ENCODE measurements around the gene TNPO2.
A peak's percentile ranks its signal among the peaks of the same experiment; 100 is the strongest.
"Not testable (repeated sequence)": the region's sequence is repeated elsewhere in the genome, so short reads cannot be mapped to it uniquely, and the experiment has no call there.

TNPO2 gene

GRCh38 chr19:12705169-12705568 is 18.6 kb downstream of the TNPO2 start:
- no peak for DNase-seq (ENCODE audit: low spot score)

GRCh38 chr19:12703046-12703445 is 20.7 kb downstream of the TNPO2 start:
- no peak for DNase-seq (ENCODE audit: low spot score)

- no peak for DNase-seq (ENCODE audit: low spot score)
Measured at GRCh38 chr19:12701596-12702282, 22.0 kb downstream of the TNPO2 start.

- DNase-seq (ENCODE audit: low spot score) = no peak
Measured at GRCh38 chr19:12698138-12698537, 25.6 kb downstream of the TNPO2 start.

GRCh38 chr19:12697425-12697824 is 26.3 kb downstream of the TNPO2 start:
- DNase-seq (ENCODE audit: low spot score) = not testable (repeated sequence)

- peak; percentile 96 for DNase-seq (ENCODE audit: low spot score)
Measured at GRCh38 chr19:12696366-12697335, 27.1 kb downstream of the TNPO2 start, which contains the start of gene FBXW9. TSS of gene FBXW9 (minus strand) at chr19:12696631. CDS start at chr19:12696581, 50 bp downstream.

GRCh38 chr19:12695997-12696365 is 27.8 kb downstream of the TNPO2 start:
- DNase-seq (ENCODE audit: low spot score) = no peak

- DNase-seq (ENCODE audit: low spot score) = no peak
Measured at GRCh38 chr19:12695514-12695913, 28.2 kb downstream of the TNPO2 start.

- DNase-seq (ENCODE audit: low spot score) = no peak
Measured at GRCh38 chr19:12695096-12695495, 28.6 kb downstream of the TNPO2 start.

GRCh38 chr19:12694641-12695040 is 29.1 kb downstream of the TNPO2 start:
- DNase-seq (ENCODE audit: low spot score) = no peak

GRCh38 chr19:12692960-12693359 is 30.8 kb downstream of the TNPO2 start:
- no peak for DNase-seq (ENCODE audit: low spot score)

- DNase-seq (ENCODE audit: low spot score) = no peak
Measured at GRCh38 chr19:12689581-12690216, 34.0 kb downstream of the TNPO2 start.

- no peak for DNase-seq (ENCODE audit: low spot score)
Measured at GRCh38 chr19:12689012-12689411, 34.7 kb downstream of the TNPO2 start.

- DNase-seq (ENCODE audit: low spot score) = no peak
Measured at GRCh38 chr19:12687496-12688196, 36.1 kb downstream of the TNPO2 start, which contains the start of gene GNG14. TSS of gene GNG14 (plus strand) at chr19:12687998. CDS start at chr19:12688049, 51 bp downstream.

GRCh38 chr19:12685831-12686230 is 37.9 kb downstream of the TNPO2 start:
- DNase-seq (ENCODE audit: low spot score) = no peak

GRCh38 chr19:12681074-12681987 is 42.4 kb downstream of the TNPO2 start, which contains the start of gene DHPS:
TSS of gene DHPS (minus strand) at chr19:12681880. CDS start at chr19:12681766, 114 bp downstream.
- peak; percentile 95 for DNase-seq (ENCODE audit: low spot score)

GRCh38 chr19:12680034-12680433 is 43.7 kb downstream of the TNPO2 start:
- DNase-seq (ENCODE audit: low spot score) = no peak

- not testable (repeated sequence) for DNase-seq (ENCODE audit: low spot score)
Measured at GRCh38 chr19:12678039-12678438, 45.7 kb downstream of the TNPO2 start.

GRCh38 chr19:12676928-12677327 is 46.8 kb downstream of the TNPO2 start:
- DNase-seq (ENCODE audit: low spot score) = no peak

GRCh38 chr19:12676384-12676792 is 47.3 kb downstream of the TNPO2 start:
- peak; percentile 89 for DNase-seq (ENCODE audit: low spot score)

GRCh38 chr19:12675940-12676339 is 47.8 kb downstream of the TNPO2 start:
- no peak for DNase-seq (ENCODE audit: low spot score)
